AG04449 (cell line): ENCODE results near the gene GBP3.
"Not testable (repeated sequence)": the region's sequence is repeated elsewhere in the genome, so short reads cannot be mapped to it uniquely, and the experiment has no call there.

ENCODE experiments used
- CTCF ChIA-PET: fragments of 350-600 bp; formaldehyde crosslinking; extraction: SDS; loops from one replicate; lab custom pipeline; 2021; ENCODE audit warnings: antibody characterized with exemption; lab: Yijun Ruan, JAX
- POLR2A ChIA-PET: fragments of 400-600, 350-600 bp; formaldehyde crosslinking; extraction: SDS; loops from one replicate; lab custom pipeline; 2020; ENCODE audit warnings: antibody characterized with exemption, inconsistent platforms; lab: Yijun Ruan, JAX
- DNase-seq: peaks from one replicate; pipeline ENCODE4 v3.0.0-alpha.2; 2010; ENCODE audit warnings: low read depth, low spot score
- H3K4me3 ChIP-seq: 2 replicates; pipeline ENCODE4 v1.5.1; 2011; ENCODE audit warnings: low read depth, mild to moderate bottlenecking, control low read depth, low read length
- TF ChIP-seq, protein P1 (sequence below): IDR thresholded peaks from one replicate; pipeline ENCODE4 v1.5.1; 2011; ENCODE audit warnings: mild to moderate bottlenecking, moderate library complexity, low read length, control low read depth, inconsistent platforms; ENCODE audit not compliant: insufficient read depth; ENCODE audit errors: missing control alignments

Gene GBP3

GRCh38 chr1:88990426-88990825, 32.2 kb downstream of the GBP3 start:
- no peak overlapping the region for H3K4me3 ChIP-seq
- ChIA-PET CTCF (interaction anchor here (0.6 to 2.8 kb wide), 3 partner anchors 17 to 368 kb away, joined by 3 to 8 read pairs (median 6); no protein-coding TSS in a partner anchor), POLR2A (no interaction called here)
- TF ChIP-seq, protein P1, sequence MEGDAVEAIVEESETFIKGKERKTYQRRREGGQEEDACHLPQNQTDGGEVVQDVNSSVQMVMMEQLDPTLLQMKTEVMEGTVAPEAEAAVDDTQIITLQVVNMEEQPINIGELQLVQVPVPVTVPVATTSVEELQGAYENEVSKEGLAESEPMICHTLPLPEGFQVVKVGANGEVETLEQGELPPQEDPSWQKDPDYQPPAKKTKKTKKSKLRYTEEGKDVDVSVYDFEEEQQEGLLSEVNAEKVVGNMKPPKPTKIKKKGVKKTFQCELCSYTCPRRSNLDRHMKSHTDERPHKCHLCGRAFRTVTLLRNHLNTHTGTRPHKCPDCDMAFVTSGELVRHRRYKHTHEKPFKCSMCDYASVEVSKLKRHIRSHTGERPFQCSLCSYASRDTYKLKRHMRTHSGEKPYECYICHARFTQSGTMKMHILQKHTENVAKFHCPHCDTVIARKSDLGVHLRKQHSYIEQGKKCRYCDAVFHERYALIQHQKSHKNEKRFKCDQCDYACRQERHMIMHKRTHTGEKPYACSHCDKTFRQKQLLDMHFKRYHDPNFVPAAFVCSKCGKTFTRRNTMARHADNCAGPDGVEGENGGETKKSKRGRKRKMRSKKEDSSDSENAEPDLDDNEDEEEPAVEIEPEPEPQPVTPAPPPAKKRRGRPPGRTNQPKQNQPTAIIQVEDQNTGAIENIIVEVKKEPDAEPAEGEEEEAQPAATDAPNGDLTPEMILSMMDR: no peak
- DNase-seq: no peak

DNA sequence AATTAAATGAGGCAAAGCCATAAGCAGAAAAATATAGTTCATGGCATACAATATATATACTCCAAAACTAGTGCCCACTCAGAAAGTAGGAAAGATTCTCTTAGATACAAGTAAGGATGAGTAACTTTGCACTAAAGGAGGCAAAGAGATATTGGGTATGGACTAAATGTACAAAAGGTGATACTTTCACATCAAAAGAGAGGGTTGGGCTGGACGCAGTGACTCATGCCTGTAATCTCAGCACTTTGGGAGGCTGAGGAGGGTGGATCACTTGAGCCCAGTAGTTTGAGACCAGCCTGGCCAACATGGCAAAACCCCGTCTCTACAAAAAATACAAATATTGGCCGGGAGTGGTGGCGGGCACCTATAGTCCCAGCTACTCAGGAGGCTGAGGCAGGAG, 37.0 kb downstream of the GBP3 start:
- CTCF ChIA-PET: interaction anchor here (3.2 to 4.8 kb wide), 4 partner anchors 12 to 470 kb away, joined by 15 to 96 read pairs (median 29); no protein-coding TSS in a partner anchor
- POLR2A ChIA-PET: interaction anchor here (1.1 kb wide), 1 partner anchor 140 kb away, joined by 4 read pairs; the partner anchor contains the start of gene GBP2
- TF ChIP-seq, protein P1: no peak
- DNase-seq: no peak
- no peak overlapping the region for H3K4me3 ChIP-seq

DNA sequence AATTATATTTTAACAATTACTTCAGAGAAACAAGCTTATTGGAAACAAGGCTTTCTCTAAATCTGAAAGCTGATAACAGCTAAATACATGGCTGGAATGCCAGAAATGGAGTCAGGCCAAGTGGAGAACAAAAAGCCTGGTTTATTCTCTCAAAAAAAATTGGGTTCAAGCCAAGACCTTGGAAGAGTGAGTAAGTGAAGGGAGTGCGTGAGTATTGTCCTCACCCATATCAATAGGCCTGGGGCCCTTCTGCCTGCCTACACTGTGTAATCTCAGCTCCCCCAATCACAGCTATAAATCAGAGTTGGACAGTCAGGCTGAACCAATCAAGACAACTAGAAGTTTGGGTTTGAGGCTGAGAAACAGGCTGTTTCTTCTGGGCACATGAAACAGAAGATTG, 37.6 kb downstream of the GBP3 start:
- ChIA-PET POLR2A (interaction anchor here (1.1 kb wide), 1 partner anchor 141 kb away, joined by 4 read pairs; the partner anchor contains the start of gene GBP2), CTCF (interaction anchor here (0.8 to 4.8 kb wide), 13 partner anchors 13 to 776 kb away, joined by 3 to 96 read pairs (median 9); partner anchors contain the start of gene GBP3)
- H3K4me3 ChIP-seq: no peak overlapping the region
- TF ChIP-seq, protein P1: no peak
- DNase-seq: no peak

GRCh38 chr1:88984569-88984968, 38.1 kb downstream of the GBP3 start:
- ChIA-PET CTCF (interaction anchor here (0.6 to 4.8 kb wide), 22 partner anchors 12 to 777 kb away, joined by 3 to 96 read pairs (median 4); partner anchors contain the start of genes GBP1, GBP3 and GTF2B), POLR2A (no interaction called here)
- no peak overlapping the region for H3K4me3 ChIP-seq
- no peak for DNase-seq
- TF ChIP-seq, protein P1: no peak

GRCh38 chr1:88983791-88984559, 38.7 kb downstream of the GBP3 start:
- ChIA-PET CTCF (interaction anchor here (0.6 to 4.8 kb wide), 25 partner anchors 11 to 777 kb away, joined by 3 to 96 read pairs (median 4); partner anchors contain the start of genes GBP1, GBP3 and GTF2B), POLR2A (no interaction called here)
- TF ChIP-seq, protein P1: peak; percentile 36
- no peak overlapping the region for H3K4me3 ChIP-seq
- no peak for DNase-seq

DNA sequence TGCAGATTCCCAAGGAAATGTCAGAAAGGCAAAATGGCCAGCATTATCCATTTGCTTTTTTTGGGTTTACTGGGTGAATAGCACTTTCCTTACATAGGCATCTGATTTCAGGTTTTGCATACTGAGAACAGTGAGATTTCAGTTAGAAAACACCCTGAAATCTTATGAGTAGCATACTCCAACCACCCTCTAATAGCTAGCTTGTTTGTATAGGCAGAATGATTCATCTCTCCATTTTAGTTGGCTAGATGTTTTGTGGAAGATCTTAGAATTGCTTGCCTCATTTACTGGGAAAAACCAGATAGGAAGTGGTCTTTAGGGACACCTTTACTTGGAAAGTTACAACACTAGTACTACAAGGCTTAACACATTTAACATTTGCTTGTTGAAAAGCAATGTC, 40.6 kb downstream of the GBP3 start:
- TF ChIP-seq, protein P1: no peak
- no peak overlapping the region for H3K4me3 ChIP-seq
- ChIA-PET POLR2A (no interaction called here), CTCF (interaction anchor here (1.5 to 4.8 kb wide), 3 partner anchors 10 to 375 kb away, joined by 4 to 96 read pairs (median 30); no protein-coding TSS in a partner anchor)
- no peak for DNase-seq

- CTCF ChIA-PET: interaction anchor here (1.1 to 4.8 kb wide), 3 partner anchors 9 to 53 kb away, joined by 3 to 96 read pairs (median 4); no protein-coding TSS in a partner anchor
- H3K4me3 ChIP-seq, DNase-seq, POLR2A ChIA-PET: not testable (repeated sequence)
These were observed 41.2 kb downstream of the GBP3 start for GRCh38 chr1:88981506-88981905.
